ENCODE data around the gene LYST.

Gene LYST

GRCh38 chr1:235911876-235912275, 45.2 kb upstream of the LYST start:
- no peak for TF ChIP-seq EZH2phosphoT487 (conservative IDR thresholded peaks at IDR 0.05; ENCODE audit: low read length)
- no peak for TF ChIP-seq CTCF (IDR thresholded peaks at IDR 0.05; ENCODE audit: insufficient read depth, low read length, poor library complexity, severe bottlenecking)
- no peak overlapping the region for H3K4me2 ChIP-seq (ENCODE audit: low read depth, low read length, poor library complexity, severe bottlenecking)
- no peak overlapping the region for H3K4me3 ChIP-seq (ENCODE audit: insufficient read depth, low read length, poor library complexity, severe bottlenecking)
- H2AFZ ChIP-seq (ENCODE audit: low read depth, low read length, severe bottlenecking): no peak overlapping the region
- no peaks in the 10 kb centered on the region for H3K9me2 ChIP-seq (replicated peaks; ENCODE audit: insufficient read depth, low read length)
- H3F3A ChIP-seq (ENCODE audit: insufficient read depth): no peaks in the 10 kb centered on the region
- no peaks in the 10 kb centered on the region for H3K9me3 ChIP-seq (ENCODE audit: insufficient read depth, low read length)
- H3K27ac ChIP-seq (ENCODE audit: low read depth, low read length): no peak overlapping the region
- H3K9ac ChIP-seq (ENCODE audit: low read length): no peak overlapping the region
- H3K79me2 ChIP-seq (ENCODE audit: insufficient read depth, low read length): no peaks in the 10 kb centered on the region
- H4K20me1 ChIP-seq (ENCODE audit: low read depth, low read length): no peaks in the 10 kb centered on the region
- no peaks in the 10 kb centered on the region for H3K27me3 ChIP-seq (ENCODE audit: low read length)
- H3K36me3 ChIP-seq (ENCODE audit: low read length): no peaks in the 10 kb centered on the region

DNA sequence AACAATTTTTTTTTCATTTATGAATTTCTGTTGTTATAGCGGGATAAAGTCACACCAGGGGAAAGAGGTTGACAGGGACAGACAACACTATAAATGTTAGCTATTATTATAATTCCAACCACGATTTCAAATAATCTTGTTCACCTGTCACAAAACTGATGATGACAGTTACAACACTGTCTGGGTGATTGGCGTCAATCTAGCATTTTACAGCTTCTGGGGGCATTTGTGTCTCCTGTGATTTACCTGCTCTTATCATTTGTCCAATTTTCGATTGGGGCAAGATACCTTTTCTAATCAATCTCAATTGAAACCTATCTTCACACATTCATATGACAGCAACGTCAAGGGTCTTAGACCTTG, 44.6 kb upstream of the LYST start:
- Histone ChIP-seq H2AFZ (ENCODE audit: low read depth, low read length, severe bottlenecking) (no peak overlapping the region), H3K9ac (ENCODE audit: low read length) (no peak overlapping the region), H3K36me3 (ENCODE audit: low read length) (no peaks in the 10 kb centered on the region), H4K20me1 (ENCODE audit: low read depth, low read length) (no peaks in the 10 kb centered on the region), H3K9me2 (replicated peaks; ENCODE audit: insufficient read depth, low read length) (no peaks in the 10 kb centered on the region), H3K79me2 (ENCODE audit: insufficient read depth, low read length) (no peaks in the 10 kb centered on the region), H3K27ac (ENCODE audit: low read depth, low read length) (no peak overlapping the region), H3K4me3 (ENCODE audit: insufficient read depth, low read length, poor library complexity, severe bottlenecking) (no peak overlapping the region), H3K27me3 (ENCODE audit: low read length) (no peaks in the 10 kb centered on the region), H3K4me2 (ENCODE audit: low read depth, low read length, poor library complexity, severe bottlenecking) (no peak overlapping the region), H3F3A (ENCODE audit: insufficient read depth) (no peaks in the 10 kb centered on the region), H3K9me3 (ENCODE audit: insufficient read depth, low read length) (no peaks in the 10 kb centered on the region)
- TF ChIP-seq EZH2phosphoT487 (conservative IDR thresholded peaks at IDR 0.05; ENCODE audit: low read length) (no peak), CTCF (IDR thresholded peaks at IDR 0.05; ENCODE audit: insufficient read depth, low read length, poor library complexity, severe bottlenecking) (no peak)

DNA sequence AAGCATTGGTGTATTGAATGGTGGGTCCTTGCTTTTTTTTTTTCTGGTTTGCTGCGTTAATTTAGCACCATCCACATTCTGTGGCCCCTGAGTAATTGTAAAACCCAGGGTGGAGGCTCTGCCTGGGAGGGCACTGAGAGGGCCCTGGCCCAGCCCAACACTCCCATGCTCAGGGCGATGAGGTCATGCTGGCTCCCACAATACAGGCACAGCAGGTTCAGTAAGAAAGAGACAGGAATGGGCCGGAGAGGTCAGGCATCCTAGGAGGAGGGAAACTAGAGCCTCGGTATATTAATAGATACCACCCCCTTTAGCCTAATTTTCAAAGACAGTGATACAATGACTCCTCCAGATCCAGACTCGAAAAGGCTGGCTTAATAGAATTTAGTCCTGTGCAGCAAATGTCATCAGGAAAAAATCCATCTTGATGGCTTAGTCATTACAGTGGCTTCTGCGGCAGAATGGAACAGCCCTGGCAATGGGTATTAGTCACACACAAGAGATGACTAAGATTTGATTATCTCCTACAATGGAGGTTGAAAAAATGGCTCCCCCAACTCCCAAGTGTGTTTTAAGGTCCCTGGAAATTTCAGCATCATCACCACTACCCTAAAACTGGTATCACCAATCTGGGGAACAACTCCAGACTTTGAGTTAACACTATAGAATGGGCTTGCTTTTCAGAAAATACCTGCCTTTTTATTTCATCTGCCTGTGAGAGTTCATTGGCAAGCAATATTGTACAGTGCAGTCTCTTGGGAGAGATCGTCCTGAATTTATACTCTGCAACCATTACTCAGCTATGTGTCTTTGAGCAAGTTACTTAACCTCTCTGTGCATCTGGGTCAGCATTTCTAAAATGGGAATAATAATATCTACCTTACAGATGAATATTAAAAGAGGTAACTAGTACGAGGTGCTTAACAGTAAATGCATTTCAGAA, 43.9 kb upstream of the LYST start:
- no peak for TF ChIP-seq CTCF (IDR thresholded peaks at IDR 0.05; ENCODE audit: insufficient read depth, low read length, poor library complexity, severe bottlenecking)
- no peak for TF ChIP-seq EZH2phosphoT487 (conservative IDR thresholded peaks at IDR 0.05; ENCODE audit: low read length)
- Histone ChIP-seq H3K9me2 (replicated peaks; ENCODE audit: insufficient read depth, low read length) (no peaks in the 10 kb centered on the region), H3K79me2 (ENCODE audit: insufficient read depth, low read length) (no peaks in the 10 kb centered on the region), H3K4me2 (ENCODE audit: low read depth, low read length, poor library complexity, severe bottlenecking) (no peak overlapping the region), H3K9me3 (ENCODE audit: insufficient read depth, low read length) (no peaks in the 10 kb centered on the region), H3K9ac (ENCODE audit: low read length) (no peak overlapping the region), H3K4me3 (ENCODE audit: insufficient read depth, low read length, poor library complexity, severe bottlenecking) (no peak overlapping the region), H4K20me1 (ENCODE audit: low read depth, low read length) (no peaks in the 10 kb centered on the region), H2AFZ (ENCODE audit: low read depth, low read length, severe bottlenecking) (no peak overlapping the region), H3K27ac (ENCODE audit: low read depth, low read length) (no peak overlapping the region), H3K36me3 (ENCODE audit: low read length) (no peaks in the 10 kb centered on the region), H3F3A (ENCODE audit: insufficient read depth) (no peaks in the 10 kb centered on the region), H3K27me3 (ENCODE audit: low read length) (no peaks in the 10 kb centered on the region)
